Measurements from ENCODE around the gene RPIA. TPM values are rescaled to one million over a fixed set of nuclear protein-coding genes. Genes with fewer than 3 reads are reported as not detected.

The RPIA gene
- total RNA-seq, 2 donors from 2014 or later = 8.2 to 12.2 TPM

DNA sequence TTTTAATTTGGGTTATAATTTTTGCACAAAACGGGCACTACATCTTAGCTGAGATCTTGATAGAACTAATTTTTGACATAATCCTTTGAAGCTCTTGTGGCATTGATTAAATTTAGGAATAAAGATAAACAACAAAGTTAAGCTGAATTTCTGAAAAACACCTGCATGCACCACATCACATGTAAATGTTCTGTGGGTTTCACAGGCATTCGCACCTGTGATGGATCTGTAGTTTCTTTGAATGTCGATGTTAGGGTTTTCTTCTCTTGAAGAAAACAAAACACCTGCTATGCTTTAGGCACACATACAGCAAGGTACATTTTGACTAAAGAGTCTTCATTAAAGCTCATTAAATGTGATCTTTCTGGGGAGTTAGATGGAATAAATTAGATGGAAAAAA lies 60.3 kb downstream of the RPIA start:
- H3K9me3 ChIP-seq = no peaks in the 10 kb centered on the region
- intact Hi-C loops (cut with DNase I) = no loop called here
- H3K36me3 ChIP-seq = no peaks in the 10 kb centered on the region
- H3K4me3 ChIP-seq = no peak overlapping the region
- no peak overlapping the region for H3K27ac ChIP-seq
- no peaks in the 10 kb centered on the region for H3K4me1 ChIP-seq (replicated peaks)
- WGBS = 88% methylated on average over 3 of the region's 3 CpGs
- TF ChIP-seq, protein P1, sequence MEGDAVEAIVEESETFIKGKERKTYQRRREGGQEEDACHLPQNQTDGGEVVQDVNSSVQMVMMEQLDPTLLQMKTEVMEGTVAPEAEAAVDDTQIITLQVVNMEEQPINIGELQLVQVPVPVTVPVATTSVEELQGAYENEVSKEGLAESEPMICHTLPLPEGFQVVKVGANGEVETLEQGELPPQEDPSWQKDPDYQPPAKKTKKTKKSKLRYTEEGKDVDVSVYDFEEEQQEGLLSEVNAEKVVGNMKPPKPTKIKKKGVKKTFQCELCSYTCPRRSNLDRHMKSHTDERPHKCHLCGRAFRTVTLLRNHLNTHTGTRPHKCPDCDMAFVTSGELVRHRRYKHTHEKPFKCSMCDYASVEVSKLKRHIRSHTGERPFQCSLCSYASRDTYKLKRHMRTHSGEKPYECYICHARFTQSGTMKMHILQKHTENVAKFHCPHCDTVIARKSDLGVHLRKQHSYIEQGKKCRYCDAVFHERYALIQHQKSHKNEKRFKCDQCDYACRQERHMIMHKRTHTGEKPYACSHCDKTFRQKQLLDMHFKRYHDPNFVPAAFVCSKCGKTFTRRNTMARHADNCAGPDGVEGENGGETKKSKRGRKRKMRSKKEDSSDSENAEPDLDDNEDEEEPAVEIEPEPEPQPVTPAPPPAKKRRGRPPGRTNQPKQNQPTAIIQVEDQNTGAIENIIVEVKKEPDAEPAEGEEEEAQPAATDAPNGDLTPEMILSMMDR (IDR thresholded peaks at IDR 0.05) = no peak
- TF ChIP-seq POLR2AphosphoS5 (IDR thresholded peaks at IDR 0.05) = no peak
- TF ChIP-seq POLR2A (IDR thresholded peaks at IDR 0.05) = no peak
- H3K27me3 ChIP-seq (replicated peaks; ENCODE audit: insufficient read depth) = no peaks in the 10 kb centered on the region
- no peak for DNase-seq (ENCODE audit: low spot score)

DNA sequence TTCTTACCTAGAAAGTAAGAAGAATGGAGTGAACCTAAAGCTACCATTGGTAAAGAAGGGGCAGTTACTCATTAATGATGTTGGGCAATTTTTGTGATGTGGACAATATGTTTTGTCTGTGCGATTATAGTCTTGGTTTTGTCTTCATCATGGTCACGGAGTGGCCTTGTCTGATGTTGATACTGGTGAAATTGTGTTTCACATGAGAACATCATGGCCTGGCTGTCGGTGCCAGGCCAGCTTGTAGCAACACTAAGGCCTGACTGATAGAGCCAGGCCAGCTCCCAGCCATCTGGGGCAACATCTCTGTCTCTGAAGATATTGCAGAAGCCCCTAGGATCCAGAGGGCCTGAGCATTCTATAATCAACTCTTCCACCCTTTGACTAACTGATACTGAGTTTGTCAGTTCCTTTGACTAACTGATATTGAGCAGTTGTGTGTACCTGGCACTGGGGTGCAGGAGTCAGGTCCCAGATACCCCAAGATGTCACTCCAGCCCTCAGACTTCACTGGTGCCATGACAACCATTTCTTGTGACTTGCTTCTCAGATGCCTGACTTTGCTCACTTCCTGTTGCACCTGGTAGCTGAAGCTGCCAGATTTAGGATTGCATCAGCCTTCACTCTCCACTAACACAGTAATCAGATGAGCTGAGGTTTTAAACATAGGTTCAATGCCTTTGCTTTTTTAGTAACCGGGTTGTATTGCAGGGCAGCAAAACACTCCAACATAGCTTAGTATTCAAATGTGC lies 62.5 kb downstream of the RPIA start:
- no peaks in the 10 kb centered on the region for H3K27me3 ChIP-seq (replicated peaks; ENCODE audit: insufficient read depth)
- no peak overlapping the region for H3K4me3 ChIP-seq
- no peak for TF ChIP-seq POLR2AphosphoS5 (IDR thresholded peaks at IDR 0.05)
- TF ChIP-seq, protein P1 (IDR thresholded peaks at IDR 0.05) = no peak
- TF ChIP-seq POLR2A (IDR thresholded peaks at IDR 0.05) = no peak
- WGBS = 90% methylated on average over 4 of the region's 4 CpGs
- intact Hi-C loops (cut with DNase I) = no loop called here
- H3K36me3 ChIP-seq = no peaks in the 10 kb centered on the region
- DNase-seq (ENCODE audit: low spot score) = no peak
- H3K27ac ChIP-seq = no peak overlapping the region
- H3K4me1 ChIP-seq (replicated peaks) = no peaks in the 10 kb centered on the region
- H3K9me3 ChIP-seq = no peaks in the 10 kb centered on the region

DNA sequence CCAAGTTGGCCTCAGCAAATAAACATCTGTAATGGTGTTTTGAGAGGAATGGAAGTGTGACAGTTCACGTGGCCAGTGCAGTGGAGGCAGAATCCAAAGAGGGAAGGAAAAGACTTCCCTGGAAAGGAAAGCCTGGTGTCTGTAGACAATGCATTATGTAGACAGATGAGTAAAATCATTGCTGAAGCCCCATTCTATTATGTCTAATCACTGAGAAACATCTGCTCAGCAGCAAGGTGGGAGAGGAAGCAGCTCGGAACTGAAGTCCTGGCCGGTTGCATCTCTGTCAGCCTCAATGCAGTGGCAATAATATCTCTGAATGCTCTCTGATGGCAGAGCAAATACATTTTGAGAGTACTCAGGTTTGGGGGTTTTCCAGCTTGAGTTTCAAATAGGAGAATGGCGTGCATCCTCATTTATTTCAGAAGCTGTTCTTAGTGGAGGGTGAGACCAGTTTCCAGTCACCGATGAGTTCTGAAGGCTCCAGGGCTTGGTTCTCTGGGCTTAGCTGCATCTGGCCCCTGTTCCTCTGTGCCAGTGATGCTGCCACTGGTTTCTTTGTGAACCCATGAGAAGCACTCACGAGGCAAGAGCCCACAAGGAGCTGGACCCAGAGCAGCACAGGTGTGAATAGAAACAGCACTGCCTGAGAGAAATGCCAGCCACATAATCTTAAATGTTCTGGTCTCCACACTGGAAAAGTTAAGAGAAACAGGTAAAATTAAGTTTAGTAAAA lies 63.3 kb downstream of the RPIA start:
- Histone ChIP-seq H3K27ac (no peak overlapping the region), H3K4me3 (no peak overlapping the region), H3K27me3 (replicated peaks; ENCODE audit: insufficient read depth) (no peaks in the 10 kb centered on the region), H3K4me1 (replicated peaks) (no peaks in the 10 kb centered on the region), H3K36me3 (no peaks in the 10 kb centered on the region), H3K9me3 (no peaks in the 10 kb centered on the region)
- 82% methylated on average over 6 of the region's 6 CpGs for WGBS
- intact Hi-C loops (cut with DNase I) = no loop called here
- DNase-seq (ENCODE audit: low spot score) = no peak
- TF ChIP-seq, protein P1 (IDR thresholded peaks at IDR 0.05) = no peak
- TF ChIP-seq POLR2AphosphoS5 (IDR thresholded peaks at IDR 0.05) = no peak

DNA sequence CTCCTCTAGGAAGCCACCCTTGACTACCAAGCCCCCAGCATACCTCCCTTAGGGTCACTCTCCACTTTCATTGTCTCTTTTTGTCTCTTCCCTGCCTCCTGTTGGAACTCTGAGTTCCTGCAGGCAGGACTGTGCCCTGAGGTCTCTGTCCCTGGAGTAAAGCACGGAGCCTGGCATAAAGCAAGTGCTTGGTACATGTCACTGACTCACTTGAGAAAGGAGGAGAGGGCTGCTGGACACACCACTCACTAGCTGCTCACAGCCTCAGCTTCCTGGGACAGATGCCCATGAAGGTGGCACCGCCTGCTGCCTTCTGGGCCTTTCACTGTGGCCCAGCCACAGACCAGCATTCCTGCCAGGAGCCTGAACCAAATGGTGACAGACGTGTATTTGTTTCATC lies 64.4 kb downstream of the RPIA start:
- 87% methylated on average over 3 of the region's 3 CpGs for WGBS
- no peak for DNase-seq (ENCODE audit: low spot score)
- Histone ChIP-seq H3K4me3 (no peak overlapping the region), H3K27ac (no peak overlapping the region), H3K27me3 (replicated peaks; ENCODE audit: insufficient read depth) (no peaks in the 10 kb centered on the region), H3K4me1 (replicated peaks) (no peaks in the 10 kb centered on the region), H3K36me3 (no peaks in the 10 kb centered on the region), H3K9me3 (no peaks in the 10 kb centered on the region)
- intact Hi-C loops (cut with DNase I) = no loop called here
- TF ChIP-seq, protein P1 (IDR thresholded peaks at IDR 0.05) = no peak
- TF ChIP-seq POLR2A (IDR thresholded peaks at IDR 0.05) = no peak
- TF ChIP-seq POLR2AphosphoS5 (IDR thresholded peaks at IDR 0.05) = no peak
